Measurements from ENCODE around the gene MAPK8IP3. TPM values are rescaled to one million over a fixed set of nuclear protein-coding genes. Genes with fewer than 3 reads are reported as not detected.
"Not testable (repeated sequence)": the region's sequence is repeated elsewhere in the genome, so short reads cannot be mapped to it uniquely, and the experiment has no call there.

Gene MAPK8IP3
- total and polyA plus RNA-seq, 12 donors: 12.1 to 430 (median 56.1) TPM

DNA sequence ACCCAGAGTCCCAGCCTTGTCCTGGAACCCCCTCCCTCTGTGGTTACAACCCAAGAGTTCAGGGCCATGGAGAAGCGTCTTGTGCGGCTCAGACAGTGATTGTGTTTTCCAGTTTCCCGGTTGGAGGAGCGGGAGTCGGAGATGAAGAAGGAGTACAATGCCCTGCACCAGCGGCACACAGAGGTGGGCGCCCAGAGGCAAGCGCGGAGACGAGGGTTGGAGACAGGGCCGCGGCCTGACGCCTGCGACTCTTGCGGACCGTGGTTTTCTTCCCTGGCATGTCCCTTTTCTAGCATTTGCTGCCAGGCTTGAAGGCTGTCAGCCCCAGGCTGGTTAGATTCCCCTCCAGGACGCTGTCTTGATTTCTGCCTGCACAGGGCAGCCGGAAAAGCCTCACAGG lies 23.0 kb downstream of the MAPK8IP3 start:
- no peak for DNase-seq
- no peaks in the 10 kb centered on the region for H3K4me1 ChIP-seq (replicated peaks in 1 of 2)
- no peaks in the 10 kb centered on the region for H3K9me3 ChIP-seq (replicated peaks in 1 of 3)
- intact Hi-C loops (cut with DNase I): no loop called here
- peaks cover 0 to 62% of the 10 kb centered on the region in 2 donors for H3K36me3 ChIP-seq (replicated peaks in 1 of 2)
- no peak for TF ChIP-seq POLR2A (IDR thresholded peaks at IDR 0.05)
- TF ChIP-seq, protein P1, sequence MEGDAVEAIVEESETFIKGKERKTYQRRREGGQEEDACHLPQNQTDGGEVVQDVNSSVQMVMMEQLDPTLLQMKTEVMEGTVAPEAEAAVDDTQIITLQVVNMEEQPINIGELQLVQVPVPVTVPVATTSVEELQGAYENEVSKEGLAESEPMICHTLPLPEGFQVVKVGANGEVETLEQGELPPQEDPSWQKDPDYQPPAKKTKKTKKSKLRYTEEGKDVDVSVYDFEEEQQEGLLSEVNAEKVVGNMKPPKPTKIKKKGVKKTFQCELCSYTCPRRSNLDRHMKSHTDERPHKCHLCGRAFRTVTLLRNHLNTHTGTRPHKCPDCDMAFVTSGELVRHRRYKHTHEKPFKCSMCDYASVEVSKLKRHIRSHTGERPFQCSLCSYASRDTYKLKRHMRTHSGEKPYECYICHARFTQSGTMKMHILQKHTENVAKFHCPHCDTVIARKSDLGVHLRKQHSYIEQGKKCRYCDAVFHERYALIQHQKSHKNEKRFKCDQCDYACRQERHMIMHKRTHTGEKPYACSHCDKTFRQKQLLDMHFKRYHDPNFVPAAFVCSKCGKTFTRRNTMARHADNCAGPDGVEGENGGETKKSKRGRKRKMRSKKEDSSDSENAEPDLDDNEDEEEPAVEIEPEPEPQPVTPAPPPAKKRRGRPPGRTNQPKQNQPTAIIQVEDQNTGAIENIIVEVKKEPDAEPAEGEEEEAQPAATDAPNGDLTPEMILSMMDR (IDR thresholded peaks at IDR 0.05): no peak
- H3K4me3 ChIP-seq: no peak overlapping the region
- 75 to 93% (median 80%) methylated on average over 18 of the region's 18 CpGs for WGBS, 4 donors
- peak overlapping the region in 1 of 5 donors; percentile 40 for H3K27ac ChIP-seq
- no peaks in the 10 kb centered on the region for H3K27me3 ChIP-seq

DNA sequence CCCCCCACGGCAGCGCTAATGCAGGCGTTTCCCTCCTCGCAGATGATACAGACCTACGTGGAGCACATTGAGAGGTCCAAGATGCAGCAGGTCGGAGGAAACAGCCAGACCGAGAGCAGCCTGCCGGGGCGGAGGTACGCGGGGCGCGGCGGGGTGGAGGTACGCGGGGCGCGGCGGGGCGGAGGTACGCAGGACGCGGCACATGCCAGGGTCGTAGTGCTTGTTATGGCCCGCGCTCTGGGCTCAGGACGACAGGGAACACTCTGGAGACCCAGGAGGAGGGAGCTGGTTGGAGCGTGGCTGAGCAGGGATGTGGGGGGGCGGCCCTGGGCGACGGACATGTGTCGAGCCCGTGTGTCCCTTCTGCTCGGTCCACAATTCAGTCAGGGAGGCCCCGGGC lies 23.4 kb downstream of the MAPK8IP3 start:
- Histone ChIP-seq H3K4me1 (replicated peaks in 1 of 2) (no peaks in the 10 kb centered on the region), H3K27me3 (no peaks in the 10 kb centered on the region), H3K9me3 (replicated peaks in 1 of 3) (no peaks in the 10 kb centered on the region), H3K27ac (peak overlapping the region in 1 of 5 donors; percentile 40), H3K36me3 (replicated peaks in 1 of 2) (peaks cover 0 to 62% of the 10 kb centered on the region in 2 donors), H3K4me3 (no peak overlapping the region)
- no peak for TF ChIP-seq POLR2A (IDR thresholded peaks at IDR 0.05)
- intact Hi-C loops (cut with DNase I): no loop called here
- WGBS, 4 donors: 92% methylated on average over 33 to 35 of the region's 35 CpGs
- DNase-seq: no peak

DNA sequence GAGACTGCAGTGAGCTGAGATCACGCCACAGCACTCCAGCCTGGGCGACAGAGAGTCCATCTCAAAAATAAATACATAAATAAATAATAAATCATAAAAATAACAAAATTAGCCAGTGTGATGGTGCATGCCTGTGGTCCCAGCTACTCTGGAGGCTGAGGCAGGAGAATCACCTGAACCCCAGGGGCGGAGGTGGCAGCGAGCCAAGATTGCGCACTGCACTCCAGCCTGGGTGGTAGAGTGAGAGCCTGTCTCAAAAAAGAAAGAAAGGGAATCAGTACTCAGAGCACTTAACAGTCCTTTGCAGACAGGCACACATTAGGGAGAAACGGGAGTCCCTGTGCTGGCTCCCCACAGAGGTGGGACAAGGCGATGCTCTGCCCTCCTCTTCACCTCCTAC lies 25.1 kb downstream of the MAPK8IP3 start:
- intact Hi-C loops (cut with DNase I): no loop called here
- no peak for DNase-seq
- no peak for TF ChIP-seq POLR2A (IDR thresholded peaks at IDR 0.05)
- TF ChIP-seq, protein P1 (IDR thresholded peaks at IDR 0.05): no peak
- no peak overlapping the region for H3K4me3 ChIP-seq
- no peaks in the 10 kb centered on the region for H3K4me1 ChIP-seq (replicated peaks in 1 of 2)
- H3K36me3 ChIP-seq (replicated peaks in 1 of 2): peaks cover 0 to 56% of the 10 kb centered on the region in 2 donors
- WGBS, 4 donors: 85 to 93% (median 90%) methylated on average over 7 of the region's 7 CpGs
- no peaks in the 10 kb centered on the region for H3K27me3 ChIP-seq
- H3K9me3 ChIP-seq (replicated peaks in 1 of 3): no peaks in the 10 kb centered on the region
- no peak overlapping the region for H3K27ac ChIP-seq

DNA sequence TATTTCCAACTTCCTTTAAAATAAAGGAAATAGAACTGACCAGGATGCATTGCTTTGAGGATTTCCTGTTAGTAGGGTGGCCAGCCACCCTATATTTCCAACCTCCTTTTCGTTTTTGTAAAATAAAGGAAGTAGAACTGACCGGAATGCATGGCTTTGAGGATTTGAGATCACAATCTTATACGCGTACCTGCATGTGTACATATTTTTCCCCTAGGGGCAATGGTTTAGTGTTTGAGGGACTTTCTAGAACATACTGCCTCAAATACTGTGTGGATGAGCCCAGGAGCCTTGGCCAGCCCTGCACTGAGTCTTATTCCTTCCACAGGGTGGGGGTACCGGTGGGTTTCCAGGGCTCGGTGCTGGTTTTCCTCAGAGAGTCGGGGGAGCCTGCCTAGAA lies 25.6 kb downstream of the MAPK8IP3 start:
- Histone ChIP-seq H3K27me3 (no peaks in the 10 kb centered on the region), H3K27ac (peak overlapping the region in 1 of 5 donors; percentile 10), H3K36me3 (replicated peaks in 1 of 2) (peaks cover 0 to 51% of the 10 kb centered on the region in 2 donors), H3K9me3 (replicated peaks in 1 of 3) (no peaks in the 10 kb centered on the region), H3K4me1 (replicated peaks in 1 of 2) (no peaks in the 10 kb centered on the region), H3K4me3 (no peak overlapping the region)
- 70 to 92% (median 72%) methylated on average over 6 to 7 of the region's 7 CpGs for WGBS, 4 donors
- TF ChIP-seq, protein P1 (IDR thresholded peaks at IDR 0.05): no peak
- no peak for TF ChIP-seq POLR2A (IDR thresholded peaks at IDR 0.05)
- intact Hi-C loops (cut with DNase I): no loop called here
- DNase-seq: no peak

GRCh38 chr16:1732071-1732470 lies 26.1 kb downstream of the MAPK8IP3 start:
- no peak for TF ChIP-seq POLR2A (IDR thresholded peaks at IDR 0.05)
- no peaks in the 10 kb centered on the region for H3K27me3 ChIP-seq
- peak overlapping the region in 1 of 5 donors; percentile 10 for H3K27ac ChIP-seq
- no peak overlapping the region for H3K4me3 ChIP-seq
- intact Hi-C loops (cut with DNase I): no loop called here
- H3K9me3 ChIP-seq (replicated peaks in 1 of 3): no peaks in the 10 kb centered on the region
- no peak for DNase-seq
- H3K4me1 ChIP-seq (replicated peaks in 1 of 2): no peaks in the 10 kb centered on the region
- H3K36me3 ChIP-seq (replicated peaks in 1 of 2): peaks cover 0 to 46% of the 10 kb centered on the region in 2 donors
- WGBS, 4 donors: 81 to 93% (median 88%) methylated on average over 3 to 14 of the region's 14 CpGs

DNA sequence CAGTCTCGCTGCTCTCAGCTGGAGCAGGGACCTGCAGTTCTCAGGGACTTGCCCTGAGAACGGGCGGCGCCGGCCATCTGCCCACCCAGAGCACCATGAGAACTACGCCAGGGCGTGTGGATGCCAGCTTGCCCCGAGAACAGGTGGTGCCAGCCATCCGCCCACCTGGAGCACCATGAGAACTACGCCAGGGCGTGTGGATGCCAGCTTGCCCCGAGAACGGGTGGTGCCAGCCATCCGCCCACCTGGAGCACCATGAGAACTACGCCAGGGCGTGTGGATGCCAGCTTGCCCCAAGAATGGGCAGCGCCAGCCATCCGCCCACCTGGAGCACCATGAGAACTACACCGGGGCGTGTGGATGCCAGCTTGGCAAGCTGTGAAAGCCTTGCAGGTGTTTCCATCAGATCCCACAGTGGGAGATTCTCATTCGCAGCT lies 26.6 kb downstream of the MAPK8IP3 start:
- 90 to 94% (median 93%) methylated on average over 6 to 21 of the region's 21 CpGs for WGBS, 4 donors
- H3K36me3 ChIP-seq (replicated peaks in 1 of 2): peaks cover 0 to 46% of the 10 kb centered on the region in 2 donors
- H3K27ac ChIP-seq; H3K27me3 ChIP-seq; H3K4me3 ChIP-seq; intact Hi-C loops (cut with DNase I); H3K9me3 ChIP-seq (replicated peaks in 1 of 3); H3K4me1 ChIP-seq (replicated peaks in 1 of 2); DNase-seq: not testable (repeated sequence)

All from adrenal gland (tissue), 12 donors.